Anterior cingulate cortex (tissue), 58 donors: ENCODE results near the gene RIOK1.
"Not testable (repeated sequence)": the region's sequence is repeated elsewhere in the genome, so short reads cannot be mapped to it uniquely, and the experiment has no call there.

Source experiments
- DNase-seq, 58 donors: peaks; one replicate each; lab custom pipeline; 2025; lab: John Stamatoyannopoulos, UW

Gene RIOK1

GRCh38 chr6:7389451-7390225 lies at the start of gene RIOK1, which contains the start of gene CAGE1:
RIOK1 (plus strand) TSS chr6:7389808; CDS start chr6:7390003, 195 bp downstream.
CAGE1 (minus strand) TSS chr6:7389742; CDS start chr6:7387173, 2,569 bp downstream.
- peak; percentile 68 to 96 (median 90) for DNase-seq

DNA sequence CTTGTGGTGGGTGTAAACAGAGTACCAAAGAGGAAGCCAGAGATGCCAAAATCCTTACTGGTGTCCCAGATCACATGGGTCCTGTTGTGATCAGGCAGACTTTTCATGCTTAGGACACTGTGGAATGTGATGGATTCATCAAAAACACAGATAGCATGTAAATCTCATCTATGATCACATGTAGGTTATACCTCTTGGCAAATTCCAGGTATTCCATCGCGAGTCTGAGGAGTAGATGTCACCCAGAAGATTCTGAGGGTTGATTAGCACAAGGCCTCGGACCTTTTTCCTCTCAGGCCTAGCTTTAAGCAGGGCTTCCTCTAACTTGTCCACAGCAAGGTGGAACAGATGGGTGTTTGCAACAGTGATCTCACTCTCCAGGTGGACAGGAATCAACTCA lies 48.3 kb upstream of the RIOK1 start:
- DNase-seq = no peak

DNA sequence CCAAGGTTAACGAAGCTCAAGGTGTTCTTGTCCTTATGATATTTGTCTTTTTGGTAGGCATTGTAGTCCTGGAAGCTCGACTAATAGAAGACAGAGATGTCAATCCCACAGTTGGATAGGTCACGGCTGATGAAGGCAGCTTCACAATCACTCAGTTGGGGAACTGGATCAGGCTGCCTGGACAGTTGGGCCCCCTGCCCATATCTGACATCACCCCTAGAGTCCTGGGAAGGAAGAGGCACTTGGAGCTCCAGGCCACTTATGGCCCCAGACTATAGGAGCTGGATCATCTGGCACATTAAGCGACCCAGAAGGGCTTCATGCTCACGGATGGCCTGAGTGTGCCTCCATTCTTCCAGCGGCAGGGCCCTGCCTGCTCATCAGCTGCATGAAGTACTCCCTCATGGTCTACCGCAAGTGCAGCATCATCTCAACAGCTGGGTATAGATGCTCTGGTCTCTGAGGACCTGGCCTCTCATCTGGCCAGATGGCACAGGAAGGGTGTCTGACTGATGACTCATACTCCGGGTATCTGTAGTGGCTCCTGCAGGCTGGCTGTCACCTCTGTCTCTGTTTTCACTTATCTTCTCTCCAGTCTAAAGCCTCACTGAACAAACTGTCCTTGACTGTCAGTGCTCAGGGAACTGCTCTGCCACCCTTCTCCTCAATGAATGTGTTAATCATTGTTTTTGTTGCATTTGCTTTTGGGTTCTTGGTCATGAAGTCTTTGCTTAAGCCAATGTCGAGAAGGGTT lies 47.4 kb upstream of the RIOK1 start:
- no peak for DNase-seq

DNA sequence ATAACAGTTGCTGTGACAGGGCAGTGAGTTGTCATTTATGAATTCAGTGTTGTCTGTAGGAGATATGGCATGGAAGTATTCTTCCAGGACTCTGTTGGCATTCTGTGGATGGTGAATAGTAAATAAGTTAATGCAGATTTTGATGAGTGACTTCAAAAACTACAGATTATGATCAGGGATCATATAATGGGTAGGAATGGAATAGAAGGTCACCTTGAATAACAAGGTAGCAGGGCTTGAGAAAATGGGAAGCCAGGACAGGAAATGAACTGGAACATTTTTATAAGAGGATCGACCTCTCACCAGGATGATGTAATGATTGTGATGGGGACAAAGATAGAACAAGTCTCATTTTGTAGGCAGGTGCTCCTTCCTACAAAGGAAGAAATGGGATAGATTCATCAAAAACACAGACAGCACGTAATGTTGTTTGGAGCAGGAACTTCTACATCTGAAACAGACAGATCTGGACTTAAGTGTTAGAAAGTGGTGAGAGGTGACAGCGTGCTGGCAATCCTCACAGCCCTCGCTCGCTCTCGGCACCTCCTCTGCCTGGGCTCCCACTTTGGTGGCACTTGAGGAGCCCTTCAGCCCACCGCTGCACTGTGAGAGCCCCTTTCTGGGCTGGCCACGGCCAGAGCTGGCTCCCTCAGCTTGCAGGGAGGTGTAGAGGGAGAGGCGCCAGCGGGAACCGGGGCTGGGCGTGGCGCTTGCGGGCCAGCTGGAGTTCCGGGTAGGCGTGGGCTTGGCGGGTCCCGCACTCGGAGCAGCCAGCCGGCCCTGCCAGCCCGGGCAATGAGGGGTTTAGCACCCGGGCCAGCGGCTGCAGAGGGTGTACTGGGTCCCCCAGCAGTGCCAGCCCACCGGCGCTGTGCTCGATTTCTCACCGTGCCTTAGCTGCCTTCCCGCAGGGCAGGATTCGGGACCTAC lies 45.8 kb upstream of the RIOK1 start:
- DNase-seq = no peak

- DNase-seq = not testable (repeated sequence)
Observed at GRCh38 chr6:7344773-7345450, 44.7 kb upstream of the RIOK1 start.

DNA sequence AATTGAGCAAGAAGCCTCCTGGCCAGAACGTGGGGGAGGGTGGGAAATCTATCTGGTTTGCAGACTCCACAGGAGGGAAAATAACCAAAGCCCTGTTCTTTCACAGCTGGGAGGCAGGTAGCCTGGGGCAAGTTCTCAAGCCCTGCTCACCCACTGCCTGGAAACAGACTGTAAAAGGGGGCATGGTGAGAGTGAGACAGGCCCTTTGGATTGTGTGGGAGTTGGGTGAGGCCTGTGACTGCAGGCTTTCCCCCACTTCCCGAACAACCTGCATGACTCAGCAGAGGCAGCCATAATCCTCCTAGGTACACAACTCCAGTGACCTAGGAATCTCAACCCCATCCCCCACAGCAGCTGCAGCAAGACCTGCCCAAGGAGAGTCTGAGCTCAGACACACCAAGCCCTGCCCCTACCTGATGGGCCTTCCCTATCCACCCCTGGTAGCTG lies 42.0 kb upstream of the RIOK1 start:
- not testable (repeated sequence) for DNase-seq

- DNase-seq = not testable (repeated sequence)
Observed at GRCh38 chr6:7350591-7350990, 39.0 kb upstream of the RIOK1 start.

DNA sequence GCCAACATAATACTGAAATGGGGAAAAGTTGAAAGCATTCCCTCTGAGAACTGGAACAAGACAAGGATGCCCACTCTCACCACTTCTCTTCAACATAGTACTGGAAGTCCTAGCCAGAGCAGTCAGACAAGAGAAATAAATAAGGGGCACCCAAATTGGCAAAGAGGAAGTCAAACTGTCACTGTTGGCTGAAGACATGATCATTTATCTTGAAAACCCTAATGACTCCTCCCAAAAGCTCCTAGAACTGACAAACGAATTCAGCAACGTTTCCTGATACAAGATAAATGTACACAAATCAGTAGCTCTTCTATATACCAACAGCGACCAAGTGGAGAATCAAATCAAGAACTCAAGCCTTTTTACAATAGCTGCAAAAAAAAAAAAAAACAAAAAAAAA lies 37.7 kb upstream of the RIOK1 start:
- not testable (repeated sequence) for DNase-seq

GRCh38 chr6:7367408-7367807 lies 22.2 kb upstream of the RIOK1 start:
- DNase-seq = no peak

DNA sequence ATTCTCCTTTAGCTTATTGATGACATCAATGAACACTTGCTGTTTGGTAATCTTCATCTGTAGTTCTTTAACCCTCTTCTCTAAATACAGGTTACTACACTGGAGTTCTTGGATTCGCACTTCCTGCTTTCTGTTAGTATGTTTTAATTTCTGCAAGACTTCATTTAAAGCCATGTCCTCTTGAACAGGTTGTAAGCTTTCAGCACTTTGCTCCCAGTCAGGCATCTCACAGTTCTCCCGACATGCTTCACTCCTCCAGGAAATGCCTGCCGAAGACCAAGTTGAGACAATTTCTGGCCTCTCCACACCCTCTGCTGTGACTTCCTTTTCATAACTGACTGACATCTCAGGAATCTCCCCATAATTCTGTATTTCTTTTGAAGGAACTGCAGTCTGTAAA lies 15.9 kb upstream of the RIOK1 start:
- no peak for DNase-seq

DNA sequence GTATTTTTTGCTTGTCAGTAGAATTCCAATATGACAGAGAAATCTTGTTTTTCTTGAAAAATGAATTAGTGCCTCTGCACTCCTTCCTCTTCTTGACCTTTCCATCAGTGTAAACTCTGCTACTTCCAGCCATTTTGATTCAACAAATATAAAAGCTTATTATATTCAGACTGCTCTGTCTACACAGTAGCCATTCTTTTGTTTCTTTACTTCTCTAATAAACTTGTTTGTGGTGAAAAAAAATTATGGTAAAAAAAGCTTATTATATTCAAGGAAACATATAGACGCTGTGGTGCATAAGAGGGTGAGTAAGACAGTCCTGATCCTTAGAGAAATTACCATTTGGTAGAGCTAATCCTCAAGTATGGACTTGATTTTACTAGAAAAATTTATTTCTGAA lies 11.6 kb upstream of the RIOK1 start:
- DNase-seq = no peak

- no peak for DNase-seq
Observed at GRCh38 chr6:7378740-7379139, 10.9 kb upstream of the RIOK1 start.

- no peak for DNase-seq
Observed at GRCh38 chr6:7381092-7381491, 8.5 kb upstream of the RIOK1 start.

GRCh38 chr6:7389162-7389450 lies 502 bp upstream of the RIOK1 start:
- DNase-seq = peak in 3 of 58 donors; percentile 46 to 66 (median 56)

DNA sequence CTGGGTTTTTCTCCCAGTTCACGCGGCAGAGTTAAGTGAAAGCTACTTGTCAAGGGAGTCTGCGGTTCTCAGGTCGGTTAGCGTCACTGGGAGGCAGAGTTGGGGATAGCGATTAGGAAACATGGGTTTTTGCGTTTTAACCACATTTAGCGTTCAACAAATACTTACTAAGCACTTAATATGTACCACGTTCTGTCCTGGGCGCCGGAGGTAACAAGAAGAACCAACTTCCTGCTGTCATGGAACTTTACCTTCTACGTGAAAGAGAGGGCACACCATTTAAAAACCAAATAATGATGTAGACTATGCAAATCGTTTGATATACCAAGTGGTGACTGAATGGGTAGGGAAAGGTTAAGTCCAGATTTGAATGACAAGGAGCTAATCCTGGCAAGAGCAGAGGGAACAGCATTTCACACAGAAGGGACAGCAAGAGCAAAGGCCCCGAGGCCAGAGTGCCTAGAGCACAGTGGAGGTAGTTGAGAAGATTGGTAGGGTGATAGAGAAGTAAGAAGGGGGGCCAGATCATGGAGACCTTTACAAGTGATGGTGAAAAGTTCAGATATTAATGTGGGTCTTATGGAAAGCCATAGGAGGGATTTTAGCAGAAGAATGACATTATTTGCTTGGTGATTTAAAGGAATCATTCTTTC lies 744 bp downstream of the RIOK1 start:
- DNase-seq = peak in 2 of 58 donors; percentile 34 to 45

- DNase-seq = no peak
Observed at GRCh38 chr6:7391151-7391550, 1.5 kb downstream of the RIOK1 start.

- no peak for DNase-seq
Observed at GRCh38 chr6:7392402-7392801, 2.8 kb downstream of the RIOK1 start.

DNA sequence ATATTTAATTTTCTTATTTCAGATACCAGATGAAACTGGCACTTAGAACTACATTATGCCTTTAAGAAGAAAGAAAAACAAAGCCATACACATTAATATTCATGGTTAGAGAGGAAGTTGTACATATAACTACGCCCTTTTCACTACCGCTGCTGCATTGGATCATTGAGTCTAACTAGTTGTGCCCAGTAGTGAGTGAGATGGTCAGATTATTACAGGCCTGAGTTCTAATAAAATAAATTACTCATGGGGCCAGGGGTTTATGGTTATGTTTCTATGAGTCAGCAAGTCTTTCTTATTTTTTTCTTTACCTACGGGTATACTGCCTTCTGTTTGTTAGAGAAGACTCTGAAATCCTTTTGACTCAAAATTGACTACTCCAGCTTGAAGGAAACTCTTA lies 11.5 kb downstream of the RIOK1 start:
- no peak for DNase-seq

DNA sequence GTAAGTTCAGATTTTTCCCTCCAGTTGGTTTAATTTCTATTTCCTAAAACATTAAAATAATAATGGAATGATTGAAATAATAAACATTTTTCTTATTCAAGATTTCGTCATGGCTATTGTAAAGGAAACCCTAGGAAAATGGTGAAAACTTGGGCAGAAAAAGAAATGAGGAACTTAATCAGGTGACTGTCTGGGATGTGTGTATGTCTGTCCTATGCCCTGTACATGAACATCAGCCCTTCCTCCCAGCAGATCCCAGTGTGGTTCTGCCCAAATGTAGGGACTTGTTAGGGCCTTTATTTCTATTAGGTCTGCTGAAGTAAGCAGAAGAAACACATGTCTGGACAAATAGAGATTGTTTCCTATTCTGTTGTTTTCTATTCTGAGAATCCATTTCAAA lies 13.1 kb downstream of the RIOK1 start:
- no peak for DNase-seq

- no peak for DNase-seq
Observed at GRCh38 chr6:7404546-7404945, 14.9 kb downstream of the RIOK1 start.
